Stimulated activated CD8-positive, alpha-beta memory T cell treated with anti-CD3 and anti-CD28 coated beads, Interleukin-15, amount 100 ng/mL, for 4 hours (primary cell): Measurements from ENCODE around the gene TIMMDC1.
"Not testable (repeated sequence)": the region's sequence is repeated elsewhere in the genome, so short reads cannot be mapped to it uniquely, and the experiment has no call there.

Source experiments
- DNase-seq, 2 donors: peaks; one replicate each; pipeline ENCODE4 v3.0.0-alpha.2; 2020; ENCODE audit warnings: low read depth in 2 of 2

The TIMMDC1 gene

DNA sequence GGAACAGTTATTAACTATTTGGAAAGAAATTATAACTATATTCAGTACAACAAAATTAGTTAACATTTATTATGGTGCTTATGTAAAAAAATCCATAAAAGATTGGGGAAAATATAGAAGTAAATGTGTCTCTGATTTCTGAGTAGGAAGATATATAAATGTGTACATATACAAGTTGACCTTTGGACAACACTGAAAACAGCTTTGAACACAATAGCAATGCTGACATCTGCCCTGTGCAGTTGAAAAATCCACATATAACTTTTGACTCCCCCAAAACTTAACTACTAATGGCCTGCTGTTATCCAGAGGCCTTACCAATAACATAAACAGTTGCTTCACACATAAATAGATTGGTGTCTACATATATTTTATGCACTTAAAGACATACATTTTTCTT, 12.3 kb downstream of the TIMMDC1 start:
- no peak for DNase-seq

DNA sequence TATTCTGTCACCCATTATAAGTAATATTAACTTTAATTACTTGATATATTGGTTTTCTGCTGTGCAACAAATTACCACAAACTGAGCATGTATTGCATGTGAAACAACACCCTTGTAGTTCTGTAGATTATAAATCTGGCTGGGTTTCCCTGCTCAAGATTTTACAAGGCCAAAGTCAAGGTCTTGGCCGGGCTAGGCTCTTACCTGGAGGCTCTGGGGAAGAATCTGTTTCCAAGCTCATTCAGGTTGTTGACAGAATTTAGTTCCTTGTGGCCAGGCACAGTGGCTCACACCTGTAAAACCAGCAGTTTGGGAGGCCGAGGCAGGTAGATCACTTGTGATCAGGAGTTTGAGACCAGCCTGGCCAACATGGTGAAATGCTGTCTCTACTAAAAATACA, 16.3 kb downstream of the TIMMDC1 start:
- DNase-seq = no peak

DNA sequence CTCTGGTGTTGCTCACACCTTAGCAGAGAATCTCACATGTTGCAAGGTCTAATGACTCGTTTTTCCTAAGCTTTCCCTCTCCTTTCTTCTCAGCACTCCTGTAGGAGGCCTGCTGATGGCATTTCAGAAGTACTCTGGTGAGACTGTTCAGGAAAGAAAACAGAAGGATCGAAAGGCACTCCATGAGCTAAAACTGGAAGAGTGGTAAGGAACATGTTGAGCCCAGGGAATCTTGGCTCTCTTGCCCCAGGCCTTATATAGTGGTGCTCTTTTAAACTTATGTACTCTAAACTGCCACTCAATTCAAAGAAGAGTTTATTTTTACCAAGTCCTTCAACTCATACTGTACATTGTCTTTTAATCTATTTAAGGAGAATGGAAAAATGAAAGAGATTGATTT, 18.8 kb downstream of the TIMMDC1 start:
- no peak for DNase-seq

GRCh38 chr3:119518026-119518425, 19.7 kb downstream of the TIMMDC1 start:
- DNase-seq = no peak

DNA sequence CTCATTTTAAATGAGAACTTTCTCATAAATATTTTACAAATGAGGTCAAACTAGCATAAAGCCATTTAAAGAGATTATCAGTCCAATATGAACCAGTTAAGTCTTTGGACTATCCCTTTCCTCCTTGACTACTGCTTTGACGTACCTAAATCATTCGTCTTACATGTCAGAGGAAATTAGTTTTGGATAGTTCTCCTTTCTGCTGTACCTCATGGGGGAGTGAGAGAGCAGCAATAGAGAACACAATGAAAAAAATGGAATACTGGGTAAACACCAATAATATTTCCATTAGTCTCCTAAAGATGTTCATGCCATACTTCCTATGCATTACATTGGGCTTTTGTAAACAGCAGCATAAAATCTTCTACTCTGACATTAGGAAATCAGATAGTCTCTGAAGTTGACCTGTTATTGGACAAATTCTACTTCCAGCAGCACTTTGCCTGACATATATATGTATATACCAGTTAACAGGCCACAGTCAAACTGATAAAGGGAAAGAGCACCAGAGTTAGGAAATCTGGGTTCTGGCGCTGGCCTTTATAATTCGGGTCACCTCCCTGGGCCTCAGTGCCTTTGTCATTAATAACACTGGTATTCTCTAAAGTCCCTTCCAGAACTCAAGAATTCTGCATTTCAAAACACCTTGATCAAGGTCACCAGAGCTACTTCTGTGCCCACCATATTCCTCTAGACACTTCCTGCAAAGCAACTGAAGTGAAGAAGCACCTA, 26.8 kb downstream of the TIMMDC1 start:
- DNase-seq = no peak

GRCh38 chr3:119527714-119528113, 29.4 kb downstream of the TIMMDC1 start:
- DNase-seq = no peak

GRCh38 chr3:119529883-119530282, 31.5 kb downstream of the TIMMDC1 start:
- no peak for DNase-seq

- no peak for DNase-seq
Measured at GRCh38 chr3:119530456-119530855, 32.1 kb downstream of the TIMMDC1 start.

DNA sequence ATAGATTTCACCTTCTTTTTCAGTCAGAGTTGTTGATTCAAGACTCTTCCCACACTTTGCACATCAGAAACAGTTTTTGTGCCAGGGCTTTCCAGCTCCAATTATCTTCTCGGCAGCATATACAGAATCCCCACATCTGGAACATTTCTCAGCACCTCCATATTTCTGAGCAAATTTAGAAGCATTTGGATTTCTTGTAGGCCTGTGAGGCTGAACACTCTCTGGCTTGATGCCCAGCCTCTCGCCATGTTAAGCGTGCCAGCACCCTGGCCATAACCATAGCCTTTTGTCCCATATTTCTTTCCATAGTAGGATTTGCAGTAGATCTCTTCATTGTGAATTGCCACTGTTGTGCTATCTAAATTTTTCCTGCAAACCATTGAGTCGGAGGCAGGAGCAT, 32.8 kb downstream of the TIMMDC1 start:
- DNase-seq = no peak

- DNase-seq = no peak
Measured at GRCh38 chr3:119534296-119534695, 35.9 kb downstream of the TIMMDC1 start.

GRCh38 chr3:119536757-119537156, 38.4 kb downstream of the TIMMDC1 start:
- no peak for DNase-seq

DNA sequence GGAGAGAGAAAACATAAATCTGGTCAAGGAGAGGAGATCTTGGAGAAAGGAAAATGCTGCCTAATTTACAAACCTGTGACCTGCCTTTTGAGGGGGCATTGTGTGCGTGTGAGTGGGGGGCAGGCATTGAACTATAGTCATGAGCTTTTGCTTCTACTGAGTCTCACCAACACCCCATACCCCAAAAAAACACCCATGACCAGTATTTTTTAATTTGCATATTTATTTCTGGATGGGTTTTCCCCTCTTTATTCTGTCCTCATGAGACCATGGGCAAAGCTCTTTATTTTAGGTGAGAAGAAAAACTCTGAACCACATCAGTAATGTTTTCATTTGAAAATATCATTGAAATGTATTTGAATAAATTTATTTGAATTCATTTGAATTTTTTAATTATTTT, 40.4 kb downstream of the TIMMDC1 start:
- no peak for DNase-seq

- DNase-seq = no peak
Measured at GRCh38 chr3:119541547-119541946, 43.2 kb downstream of the TIMMDC1 start.

- no peak for DNase-seq
Measured at GRCh38 chr3:119542168-119542767, 43.9 kb downstream of the TIMMDC1 start.

GRCh38 chr3:119543147-119543546, 44.8 kb downstream of the TIMMDC1 start:
- no peak for DNase-seq

DNA sequence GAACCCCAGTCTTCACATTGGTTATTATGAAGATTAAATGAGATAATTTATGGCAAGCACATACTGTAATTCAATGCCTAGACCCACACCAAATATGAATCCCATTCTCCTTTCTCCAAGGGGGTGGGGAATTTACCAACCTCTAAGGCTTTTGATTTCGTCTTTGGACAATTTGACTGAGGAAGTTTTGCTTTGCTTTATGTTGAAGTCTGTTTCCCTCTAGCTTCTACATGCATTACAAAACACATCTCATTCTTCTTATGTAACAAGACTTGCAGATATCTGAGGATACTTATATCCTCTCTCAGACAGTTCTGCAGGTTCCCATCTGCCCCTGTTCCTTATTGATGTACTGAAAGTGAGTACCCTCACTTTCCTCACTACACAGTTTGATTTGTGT, 48.9 kb downstream of the TIMMDC1 start:
- DNase-seq = no peak

DNA sequence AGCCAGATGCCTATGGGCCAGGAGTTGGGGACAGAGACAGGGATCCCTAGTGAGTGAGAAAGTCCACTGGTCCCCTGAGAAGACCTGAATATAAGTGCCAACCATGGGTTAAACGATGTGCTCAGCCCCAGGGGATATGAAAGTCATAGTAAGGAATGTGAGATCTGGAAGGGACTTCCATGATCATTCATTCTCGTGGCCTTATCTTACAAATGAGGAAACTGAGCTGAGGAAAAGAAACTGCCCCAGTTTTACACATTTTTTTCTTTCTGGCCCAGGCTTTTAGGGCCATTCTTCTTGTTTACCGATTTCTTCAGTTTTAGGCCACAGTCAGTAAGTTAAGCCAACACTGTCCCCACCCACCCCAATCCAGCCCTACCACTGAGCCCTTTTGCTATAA, 50.0 kb downstream of the TIMMDC1 start:
- DNase-seq = no peak

- DNase-seq = no peak
Measured at GRCh38 chr3:119550192-119550910, 52.0 kb downstream of the TIMMDC1 start.

- DNase-seq = no peak
Measured at GRCh38 chr3:119551598-119551997, 53.3 kb downstream of the TIMMDC1 start.

DNA sequence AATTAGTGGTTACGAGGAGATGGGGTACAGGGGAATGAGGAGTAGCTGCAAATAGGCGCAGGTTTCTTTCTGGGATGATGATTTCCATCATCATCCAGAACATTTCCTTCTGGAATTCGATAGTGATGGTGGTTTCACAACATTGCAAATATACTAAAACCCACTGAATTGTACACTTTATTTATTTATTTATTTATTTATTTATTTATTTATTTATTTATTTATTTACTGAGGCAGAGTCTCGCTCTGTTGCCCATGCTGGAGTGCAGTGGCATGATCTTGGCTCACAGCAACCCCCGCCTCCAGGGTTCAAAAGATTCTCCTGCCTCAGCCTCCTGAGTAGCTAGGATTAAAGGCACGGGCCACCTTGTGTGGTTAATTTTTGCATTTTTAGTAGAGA, 54.6 kb downstream of the TIMMDC1 start:
- DNase-seq = not testable (repeated sequence)

DNA sequence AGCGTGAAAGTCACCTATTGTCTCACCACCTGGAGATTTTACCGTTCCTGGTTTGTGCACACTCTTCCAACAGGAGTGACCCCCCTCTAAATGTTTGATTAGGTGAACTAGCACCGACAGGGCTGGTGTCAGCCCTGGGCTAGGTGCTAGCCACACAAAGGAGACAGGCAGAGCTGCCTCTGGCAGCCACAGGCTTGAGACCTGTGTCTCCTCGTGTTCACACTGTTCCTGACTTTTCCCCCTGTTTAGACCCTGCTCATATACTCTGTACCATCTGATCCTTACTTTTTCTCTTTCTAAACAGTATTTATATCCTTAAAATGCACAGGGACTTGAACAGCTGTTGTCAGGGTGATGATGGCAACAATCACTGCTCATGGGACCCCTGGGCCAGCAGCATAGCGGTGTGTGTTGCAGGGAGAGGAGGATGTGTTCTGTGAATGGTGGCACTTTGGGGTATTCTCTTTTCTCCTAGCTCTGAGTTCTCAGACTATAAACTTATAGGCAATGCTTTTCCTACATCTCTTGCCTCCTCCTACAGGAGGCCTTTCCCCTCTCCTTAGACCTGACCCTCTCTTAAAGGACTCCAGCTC, 55.6 kb downstream of the TIMMDC1 start:
- no peak for DNase-seq

DNA sequence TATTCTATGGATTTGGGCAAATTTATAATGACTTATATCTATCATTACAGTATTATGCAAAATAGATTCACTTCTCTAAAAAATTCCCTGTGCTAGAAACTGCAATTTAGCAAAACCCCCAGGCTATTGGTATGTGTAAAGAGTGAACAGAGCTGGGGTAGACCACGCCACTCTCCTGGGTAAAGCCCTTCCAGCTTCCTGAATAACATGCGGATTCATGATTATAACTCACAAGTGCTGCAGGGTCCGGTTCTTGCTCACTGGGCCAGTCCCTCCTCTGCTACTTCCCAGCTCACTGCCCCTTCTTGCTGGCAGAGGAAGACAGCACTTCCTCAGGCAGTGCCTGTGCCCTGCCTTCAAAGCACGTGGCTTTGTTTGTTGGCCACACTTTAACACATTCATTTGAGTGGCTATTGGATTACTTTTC, 57.0 kb downstream of the TIMMDC1 start:
- no peak for DNase-seq

DNA sequence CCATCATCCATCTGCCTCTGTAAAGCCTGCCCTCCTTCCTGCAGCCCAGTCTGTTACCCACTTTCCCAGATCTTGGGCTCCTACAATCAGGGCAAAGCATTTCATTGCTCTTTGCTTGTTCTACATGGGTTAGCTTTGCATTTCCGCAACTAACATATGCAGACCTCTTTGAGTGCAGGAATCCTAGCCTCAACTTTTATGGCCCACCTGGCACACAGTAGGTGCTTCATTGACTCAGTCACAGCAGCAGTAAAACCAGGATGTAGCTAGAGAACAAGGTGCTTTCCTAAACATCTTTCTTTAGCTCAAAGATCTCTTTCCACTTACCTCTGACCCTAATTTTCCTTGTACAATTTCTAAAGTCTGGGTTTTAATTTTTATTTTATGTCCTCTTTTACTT, 57.6 kb downstream of the TIMMDC1 start:
- no peak for DNase-seq
